SKM-1 (cell line): ENCODE data around the gene EIF4ENIF1.
"Not testable (repeated sequence)": the region's sequence is repeated elsewhere in the genome, so short reads cannot be mapped to it uniquely, and the experiment has no call there.

Experiments used
- DNase-seq: peaks from one replicate; lab custom pipeline; 2025; ENCODE audit not compliant: unreplicated experiment; lab: John Stamatoyannopoulos, UW

EIF4ENIF1 gene

GRCh38 chr22:31489632-31490495 lies at the start of gene EIF4ENIF1:
TSS of gene EIF4ENIF1 (minus strand) at chr22:31489842. CDS start at chr22:31488718, 1,124 bp downstream.
- DNase-seq: peak; percentile 51

- no peak for DNase-seq
Measured at GRCh38 chr22:31538815-31539214, 49.2 kb upstream of the EIF4ENIF1 start.

GRCh38 chr22:31537019-31537535 lies 47.4 kb upstream of the EIF4ENIF1 start:
- no peak for DNase-seq

GRCh38 chr22:31533374-31533773 lies 43.7 kb upstream of the EIF4ENIF1 start:
- no peak for DNase-seq

GRCh38 chr22:31532060-31532459 lies 42.4 kb upstream of the EIF4ENIF1 start:
- no peak for DNase-seq

GRCh38 chr22:31530823-31531195 lies 41.2 kb upstream of the EIF4ENIF1 start:
- no peak for DNase-seq

- DNase-seq: no peak
Measured at GRCh38 chr22:31526270-31526669, 36.6 kb upstream of the EIF4ENIF1 start.

- DNase-seq: not testable (repeated sequence)
Measured at GRCh38 chr22:31524132-31524531, 34.5 kb upstream of the EIF4ENIF1 start.

- no peak for DNase-seq
Measured at GRCh38 chr22:31520051-31520450, 30.4 kb upstream of the EIF4ENIF1 start.

GRCh38 chr22:31509061-31509762 lies 19.6 kb upstream of the EIF4ENIF1 start:
- DNase-seq: no peak

GRCh38 chr22:31508536-31508935 lies 18.9 kb upstream of the EIF4ENIF1 start:
- DNase-seq: no peak

- not testable (repeated sequence) for DNase-seq
Measured at GRCh38 chr22:31507517-31507916, 17.9 kb upstream of the EIF4ENIF1 start.

- no peak for DNase-seq
Measured at GRCh38 chr22:31504282-31504681, 14.6 kb upstream of the EIF4ENIF1 start.

GRCh38 chr22:31503211-31503964 lies 13.7 kb upstream of the EIF4ENIF1 start:
- DNase-seq: no peak

- DNase-seq: no peak
Measured at GRCh38 chr22:31501738-31502137, 12.1 kb upstream of the EIF4ENIF1 start.

GRCh38 chr22:31497148-31497938 lies 7.7 kb upstream of the EIF4ENIF1 start:
- DNase-seq: no peak

- no peak for DNase-seq
Measured at GRCh38 chr22:31496735-31497146, 7.1 kb upstream of the EIF4ENIF1 start.

GRCh38 chr22:31496007-31496734 lies 6.5 kb upstream of the EIF4ENIF1 start, which contains the start of gene SFI1:
TSS of gene SFI1 (plus strand) at chr22:31496536. CDS start at chr22:31508285, 11,749 bp downstream.
- DNase-seq: peak; percentile 73

- no peak for DNase-seq
Measured at GRCh38 chr22:31495343-31495742, 5.7 kb upstream of the EIF4ENIF1 start.

- DNase-seq: not testable (repeated sequence)
Measured at GRCh38 chr22:31493355-31493754, 3.7 kb upstream of the EIF4ENIF1 start.
